OCI-LY3 (cell line): ENCODE measurements around the gene ANKRD6.

Experiments
- CTCF ChIP-seq: fragments of 200-600, 300-600 bp; sonication (generic); IDR thresholded peaks from 2 replicates; pipeline ENCODE4 v1.5.1; 2014; ENCODE audit warnings: antibody characterized with exemption, low read length, low read depth
- EZH2phosphoT487 ChIP-seq: fragments of 200-600 bp; shearing (Covaris generic); IDR thresholded peaks from 2 replicates; pipeline ENCODE4 v1.6.1; 2018; ENCODE audit warnings: antibody characterized with exemption, mixed run types, low read depth

GRCh38 chr6:89553431-89553830 lies 120.5 kb downstream of the ANKRD6 start:
- TF ChIP-seq CTCF, result no peak
- TF ChIP-seq EZH2phosphoT487, result no peak
